Kidney glomerular epithelial cell (primary cell): ENCODE data around the gene KLK3.
"Not testable (repeated sequence)": the region's sequence is repeated elsewhere in the genome, so short reads cannot be mapped to it uniquely, and the experiment has no call there.

Experiments used
- DNase-seq: peaks from one replicate; lab custom pipeline; 2025; lab: John Stamatoyannopoulos, UW

The KLK3 gene

DNA sequence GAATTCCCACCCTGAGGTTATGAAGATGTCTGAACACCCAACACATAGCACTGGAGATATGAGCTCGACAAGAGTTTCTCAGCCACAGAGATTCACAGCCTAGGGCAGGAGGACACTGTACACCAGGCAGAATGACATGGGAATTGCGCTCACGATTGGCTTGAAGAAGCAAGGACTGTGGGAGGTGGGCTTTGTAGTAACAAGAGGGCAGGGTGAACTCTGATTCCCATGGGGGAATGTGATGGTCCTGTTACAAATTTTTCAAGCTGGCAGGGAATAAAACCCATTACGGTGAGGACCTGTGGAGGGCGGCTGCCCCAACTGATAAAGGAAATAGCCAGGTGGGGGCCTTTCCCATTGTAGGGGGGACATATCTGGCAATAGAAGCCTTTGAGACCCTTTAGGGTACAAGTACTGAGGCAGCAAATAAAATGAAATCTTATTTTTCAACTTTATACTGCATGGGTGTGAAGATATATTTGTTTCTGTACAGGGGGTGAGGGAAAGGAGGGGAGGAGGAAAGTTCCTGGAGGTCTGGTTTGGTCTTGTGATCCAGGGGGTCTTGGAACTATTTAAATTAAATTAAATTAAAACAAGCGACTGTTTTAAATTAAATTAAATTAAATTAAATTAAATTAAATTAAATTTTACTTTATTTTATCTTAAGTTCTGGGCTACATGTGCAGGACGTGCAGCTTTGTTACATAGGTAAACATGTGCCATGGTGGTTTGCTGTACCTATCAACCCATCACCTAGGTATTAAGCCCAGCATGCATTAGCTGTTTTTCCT is 7.0 kb downstream of the KLK3 start:
- no peak for DNase-seq

- no peak for DNase-seq
Observed at GRCh38 chr19:50869479-50869878, 14.8 kb downstream of the KLK3 start.

DNA sequence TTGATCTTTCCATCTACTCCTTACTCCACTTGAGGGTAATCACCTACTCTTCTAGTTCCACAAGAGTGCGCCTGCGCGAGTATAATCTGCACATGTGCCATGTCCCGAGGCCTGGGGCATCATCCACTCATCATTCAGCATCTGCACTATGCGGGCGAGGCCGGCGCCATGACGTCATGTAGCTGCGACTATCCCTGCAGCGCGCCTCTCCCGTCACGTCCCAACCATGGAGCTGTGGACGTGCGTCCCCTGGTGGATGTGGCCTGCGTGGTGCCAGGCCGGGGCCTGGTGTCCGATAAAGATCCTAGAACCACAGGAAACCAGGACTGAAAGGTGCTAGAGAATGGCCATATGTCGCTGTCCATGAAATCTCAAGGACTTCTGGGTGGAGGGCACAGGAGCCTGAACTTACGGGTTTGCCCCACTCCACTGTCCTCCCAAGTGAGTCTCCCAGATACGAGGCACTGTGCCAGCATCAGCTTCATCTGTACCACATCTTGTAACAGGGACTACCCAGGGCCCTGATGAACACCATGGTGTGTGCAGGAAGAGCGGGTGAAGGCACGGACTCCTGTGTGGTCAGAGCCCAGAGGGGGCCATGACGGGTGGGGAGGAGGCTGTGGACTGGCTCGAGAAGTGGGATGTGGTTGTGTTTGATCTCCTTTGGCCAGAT is 15.8 kb downstream of the KLK3 start:
- no peak for DNase-seq

- no peak for DNase-seq
Observed at GRCh38 chr19:50873056-50873455, 18.3 kb downstream of the KLK3 start, which contains the start of gene KLK2. TSS of gene KLK2 (plus strand) at chr19:50873439. CDS start at chr19:50873474, 35 bp downstream.

- no peak for DNase-seq
Observed at GRCh38 chr19:50874211-50874610, 19.5 kb downstream of the KLK3 start.

- DNase-seq, result no peak
Observed at GRCh38 chr19:50875795-50876422, 21.2 kb downstream of the KLK3 start.

DNA sequence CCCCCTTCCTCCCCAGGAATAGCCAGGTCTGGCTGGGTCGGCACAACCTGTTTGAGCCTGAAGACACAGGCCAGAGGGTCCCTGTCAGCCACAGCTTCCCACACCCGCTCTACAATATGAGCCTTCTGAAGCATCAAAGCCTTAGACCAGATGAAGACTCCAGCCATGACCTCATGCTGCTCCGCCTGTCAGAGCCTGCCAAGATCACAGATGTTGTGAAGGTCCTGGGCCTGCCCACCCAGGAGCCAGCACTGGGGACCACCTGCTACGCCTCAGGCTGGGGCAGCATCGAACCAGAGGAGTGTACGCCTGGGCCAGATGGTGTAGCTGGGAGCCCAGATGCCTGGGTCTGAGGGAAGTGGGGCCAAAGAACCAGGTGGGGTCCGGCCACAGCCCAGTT is 21.7 kb downstream of the KLK3 start:
- DNase-seq, result no peak

GRCh38 chr19:50877338-50877737 is 22.6 kb downstream of the KLK3 start:
- DNase-seq, result no peak

GRCh38 chr19:50878851-50879250 is 24.1 kb downstream of the KLK3 start:
- DNase-seq, result no peak

DNA sequence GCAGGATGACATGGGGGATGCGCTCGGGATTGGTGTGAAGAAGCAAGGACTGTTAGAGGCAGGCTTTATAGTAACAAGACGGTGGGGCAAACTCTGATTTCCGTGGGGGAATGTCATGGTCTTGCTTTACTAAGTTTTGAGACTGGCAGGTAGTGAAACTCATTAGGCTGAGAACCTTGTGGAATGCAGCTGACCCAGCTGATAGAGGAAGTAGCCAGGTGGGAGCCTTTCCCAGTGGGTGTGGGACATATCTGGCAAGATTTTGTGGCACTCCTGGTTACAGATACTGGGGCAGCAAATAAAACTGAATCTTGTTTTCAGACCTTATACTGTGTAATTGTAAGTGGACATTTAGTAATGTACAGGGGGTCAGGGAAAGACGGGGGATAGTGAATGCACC is 25.5 kb downstream of the KLK3 start:
- DNase-seq, result no peak

GRCh38 chr19:50882188-50882587 is 27.5 kb downstream of the KLK3 start:
- no peak for DNase-seq

DNA sequence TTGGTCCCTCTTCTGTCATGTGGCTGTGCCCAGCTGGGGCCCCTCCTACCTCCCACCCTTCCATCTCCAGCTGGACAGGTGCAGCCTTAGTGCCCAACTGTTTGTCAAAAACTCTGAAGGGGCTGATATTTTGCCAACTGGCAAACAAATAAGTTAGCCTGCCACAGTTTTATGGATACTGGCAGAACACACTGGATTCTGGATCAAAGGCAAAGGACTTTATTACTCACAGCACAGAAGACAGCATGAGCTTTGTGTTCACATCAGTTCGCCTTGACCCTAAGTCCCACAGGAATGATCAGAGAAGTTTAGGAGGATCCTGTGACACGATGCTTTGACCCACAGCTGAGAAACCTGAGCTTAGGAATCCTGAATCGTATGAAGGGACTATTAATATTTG is 34.9 kb downstream of the KLK3 start:
- DNase-seq, result no peak

GRCh38 chr19:50890422-50891252 is 35.9 kb downstream of the KLK3 start:
- DNase-seq, result peak; percentile 64

DNA sequence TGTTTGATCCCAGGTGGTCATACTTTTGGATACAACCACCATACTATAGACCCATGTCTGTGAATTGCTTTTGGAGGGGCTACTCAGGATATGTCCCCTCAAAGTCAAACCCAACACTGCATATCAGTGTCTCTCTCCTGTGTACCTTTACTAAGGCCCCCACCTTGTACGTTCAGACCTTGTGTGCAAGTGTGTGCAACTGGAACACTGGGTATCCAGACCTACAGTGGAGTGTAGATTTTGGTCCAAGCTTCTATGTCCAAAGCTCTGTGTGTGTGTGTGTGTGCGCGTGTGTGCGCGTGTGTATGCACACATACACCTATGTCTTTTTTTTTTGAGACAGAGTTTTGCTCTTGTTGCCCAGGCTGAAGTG is 36.5 kb downstream of the KLK3 start:
- no peak for DNase-seq

DNA sequence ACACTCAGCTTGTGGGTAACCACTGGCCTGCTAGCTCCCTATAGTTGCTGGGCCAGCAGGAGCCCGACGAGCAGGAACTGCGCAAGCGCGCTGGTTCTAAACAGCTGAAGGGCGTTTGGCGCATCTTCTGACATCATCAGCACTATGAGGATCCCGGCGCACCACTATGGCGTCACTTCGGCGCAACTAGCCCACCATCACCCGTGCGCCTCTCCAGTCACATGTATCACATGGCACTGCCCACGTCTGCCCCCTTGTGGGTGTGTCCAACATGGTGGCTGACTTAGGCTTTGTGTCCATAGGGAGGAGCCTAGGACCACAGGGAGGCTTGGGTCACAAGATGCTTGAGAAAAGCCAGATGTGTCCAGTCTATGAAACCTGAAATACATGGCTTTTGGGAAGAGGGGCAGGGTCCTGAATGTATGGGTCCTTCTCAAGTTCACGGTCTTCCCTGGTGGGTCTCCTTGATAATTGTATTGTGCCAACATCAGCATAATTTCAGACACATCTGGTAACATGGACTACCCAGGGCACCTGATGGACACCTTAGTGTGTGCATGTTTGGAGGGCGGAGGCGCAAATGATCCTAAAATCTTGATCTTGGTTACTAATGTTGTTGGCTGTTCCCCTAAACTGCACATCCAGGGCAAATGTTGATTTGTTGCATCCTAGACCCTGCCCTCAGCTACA is 38.5 kb downstream of the KLK3 start:
- no peak for DNase-seq

DNA sequence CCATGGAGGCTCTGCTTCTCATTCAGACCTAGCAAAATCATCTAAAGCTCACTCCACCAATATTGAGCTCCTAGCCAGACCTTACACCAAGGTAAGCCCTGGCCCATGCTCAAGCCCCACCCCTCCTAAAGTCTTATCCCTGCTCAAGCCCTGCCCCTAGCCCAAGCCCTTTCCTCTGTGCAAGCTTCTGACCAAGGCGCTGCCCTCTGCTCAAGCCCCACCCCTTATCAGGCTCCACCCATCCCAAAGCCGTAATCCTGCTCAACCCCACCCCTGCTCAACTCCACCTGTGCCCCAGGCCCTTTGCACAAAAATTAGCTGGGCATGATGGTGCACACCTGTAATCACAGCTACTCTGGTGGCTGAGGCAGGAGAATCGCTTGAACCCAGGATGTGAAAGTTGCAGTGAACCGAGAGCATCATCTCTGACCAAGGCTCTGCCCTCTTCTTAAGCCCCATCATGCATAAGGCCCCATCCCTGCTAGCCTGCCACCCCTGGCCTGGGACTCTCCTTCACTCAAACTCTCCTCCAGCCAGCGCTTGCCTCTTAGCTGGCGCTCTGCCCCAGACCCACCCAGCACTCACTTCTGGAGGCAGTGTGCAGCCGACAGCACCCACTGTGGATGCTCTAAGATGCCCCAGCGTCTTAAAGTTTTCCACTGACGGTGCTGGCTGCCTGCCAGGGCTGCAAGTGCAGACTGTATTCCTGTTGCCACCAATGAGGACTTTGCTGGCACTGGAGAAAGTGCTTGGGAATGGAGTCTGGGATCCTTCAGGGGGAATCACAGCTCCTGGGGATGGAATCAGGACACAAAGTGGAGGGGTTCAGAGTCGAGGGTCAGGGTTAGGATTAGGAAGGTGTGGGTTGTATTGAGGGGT is 40.0 kb downstream of the KLK3 start:
- DNase-seq, result no peak

DNA sequence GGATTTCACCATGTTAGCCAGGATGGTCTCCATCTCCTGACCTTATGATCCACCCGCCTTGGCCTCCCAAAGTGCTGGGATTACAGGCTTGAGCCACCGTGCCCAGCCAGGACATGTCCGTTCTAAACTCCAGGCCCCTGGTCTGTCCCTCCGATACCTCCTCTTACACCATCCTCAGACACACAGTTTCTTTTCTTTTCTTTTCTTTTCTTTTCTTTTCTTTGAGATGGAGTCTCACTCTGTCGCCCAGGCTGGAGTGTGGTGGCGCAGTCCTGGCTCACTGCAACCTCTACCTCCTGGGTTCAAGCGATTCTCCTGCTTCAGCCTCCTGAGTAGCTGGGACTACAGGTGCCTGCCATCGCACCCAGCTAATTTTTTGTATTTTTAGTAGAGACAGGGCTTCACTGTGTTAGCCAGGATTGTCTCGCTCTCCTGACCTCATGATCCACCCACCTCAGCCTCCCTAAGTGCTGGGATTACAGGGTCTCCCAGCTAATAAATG is 41.4 kb downstream of the KLK3 start:
- DNase-seq, result not testable (repeated sequence)

DNA sequence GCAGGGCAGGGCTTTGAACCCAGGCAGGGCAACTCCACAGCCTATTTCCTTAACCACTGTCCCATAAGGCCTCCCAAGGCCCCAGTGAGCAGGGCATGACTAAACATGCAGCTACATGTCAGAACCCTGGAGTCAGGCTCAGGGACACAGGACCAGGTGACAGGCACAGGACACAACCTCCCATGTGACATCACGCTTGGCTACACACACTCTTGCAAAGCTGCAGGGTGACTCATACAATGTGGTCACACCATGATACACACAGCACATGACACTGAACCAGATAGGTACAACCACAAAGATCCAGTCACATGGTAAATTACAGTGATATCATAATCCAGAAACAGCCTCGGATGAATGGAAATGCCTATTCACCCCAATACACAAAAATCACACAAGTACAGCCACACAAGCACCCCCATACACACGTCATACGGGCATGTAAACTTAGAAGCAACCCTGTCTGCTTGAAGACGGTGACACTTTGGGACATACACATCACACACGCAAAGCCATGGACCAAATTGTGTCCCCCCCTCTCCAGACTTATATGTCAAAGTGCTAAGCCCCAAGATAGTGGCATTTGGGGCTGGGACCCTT is 42.0 kb downstream of the KLK3 start:
- DNase-seq, result peak; percentile 75

DNA sequence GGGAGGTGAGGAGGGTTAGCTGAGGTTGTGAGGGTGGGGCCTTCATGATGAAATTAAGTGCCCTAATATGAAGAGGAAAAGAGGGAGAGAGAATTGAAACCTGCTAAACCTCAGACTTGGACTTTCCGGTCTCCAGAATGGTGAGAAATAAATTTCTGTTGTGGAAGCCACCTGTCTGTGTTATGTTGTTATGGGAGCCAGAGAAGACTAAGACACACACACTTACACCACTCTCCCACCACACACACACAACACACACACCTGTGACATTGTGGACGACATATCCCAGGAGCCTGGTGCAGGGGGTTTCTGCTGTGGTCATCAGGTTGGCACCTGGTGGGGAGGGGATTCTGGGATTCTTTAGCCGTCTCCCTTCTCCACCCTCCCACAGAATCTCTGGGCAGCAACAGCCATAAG is 42.5 kb downstream of the KLK3 start:
- DNase-seq, result no peak

DNA sequence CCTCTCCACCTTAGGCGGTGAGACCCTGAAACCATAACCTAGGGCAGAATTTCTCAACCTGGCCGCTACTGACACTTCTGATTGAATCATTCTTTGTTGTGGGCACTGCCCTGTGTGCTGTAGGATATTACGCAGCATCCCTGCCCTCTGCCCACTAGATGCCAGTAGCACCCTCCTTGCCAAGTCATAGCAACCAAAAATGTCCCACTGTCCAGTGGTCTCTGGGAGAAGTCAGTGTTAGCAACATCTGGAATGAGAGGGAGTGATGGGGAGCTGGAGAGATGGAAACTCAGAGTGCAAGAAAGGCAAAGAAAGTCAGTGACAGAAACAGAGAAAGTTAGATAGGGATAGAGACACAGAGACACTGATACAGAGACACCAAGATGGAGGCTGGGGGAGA is 42.9 kb downstream of the KLK3 start:
- no peak for DNase-seq
